HK-2 (cell line): ENCODE results near the gene INPP5D.
"Not testable (repeated sequence)": the region's sequence is repeated elsewhere in the genome, so short reads cannot be mapped to it uniquely, and the experiment has no call there.

Experiments
- DNase-seq: peaks from one replicate; pipeline ENCODE4 v3.0.0-alpha.2; 2018; ENCODE audit not compliant: unreplicated experiment

INPP5D gene

DNA sequence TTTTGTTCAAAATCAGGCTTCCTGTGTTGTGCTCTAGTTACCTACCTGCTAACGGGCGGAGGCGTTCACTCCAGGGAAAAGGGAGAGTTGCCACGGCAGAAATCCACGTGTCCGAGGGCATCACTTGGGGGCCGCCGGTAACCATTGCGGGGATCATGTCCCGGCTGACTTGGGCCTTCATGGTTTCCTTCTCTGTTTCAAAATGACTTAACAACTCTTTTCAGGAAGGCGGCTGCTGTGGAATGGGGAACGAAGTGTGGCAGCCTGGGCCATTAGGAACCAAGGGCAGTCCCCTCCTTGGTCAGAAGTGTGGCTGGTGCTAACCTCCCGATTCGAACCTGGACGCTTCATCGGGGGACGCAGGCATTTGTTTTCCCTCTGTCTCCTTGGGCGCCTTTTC, 56.8 kb downstream of the INPP5D start:
- no peak for DNase-seq

DNA sequence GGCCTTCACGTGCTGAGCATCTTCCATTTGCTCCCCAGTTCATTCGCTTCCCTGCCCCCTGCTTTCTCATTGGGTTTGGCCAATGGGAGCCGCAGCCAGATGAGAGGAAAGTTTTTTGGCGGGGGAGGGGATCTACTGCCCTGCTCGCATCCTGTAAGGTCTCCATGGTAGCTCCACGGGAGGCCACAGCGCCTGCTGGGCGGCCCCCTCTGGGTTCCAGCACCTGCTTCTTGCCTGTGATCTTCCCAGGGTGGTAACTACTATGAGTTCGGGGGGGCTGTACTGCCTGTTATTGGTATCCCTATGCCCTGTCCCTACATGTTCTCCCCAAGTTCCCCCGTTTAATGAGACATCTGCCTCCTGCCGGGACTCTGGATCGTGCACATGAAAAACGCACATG, 57.2 kb downstream of the INPP5D start:
- no peak for DNase-seq

DNA sequence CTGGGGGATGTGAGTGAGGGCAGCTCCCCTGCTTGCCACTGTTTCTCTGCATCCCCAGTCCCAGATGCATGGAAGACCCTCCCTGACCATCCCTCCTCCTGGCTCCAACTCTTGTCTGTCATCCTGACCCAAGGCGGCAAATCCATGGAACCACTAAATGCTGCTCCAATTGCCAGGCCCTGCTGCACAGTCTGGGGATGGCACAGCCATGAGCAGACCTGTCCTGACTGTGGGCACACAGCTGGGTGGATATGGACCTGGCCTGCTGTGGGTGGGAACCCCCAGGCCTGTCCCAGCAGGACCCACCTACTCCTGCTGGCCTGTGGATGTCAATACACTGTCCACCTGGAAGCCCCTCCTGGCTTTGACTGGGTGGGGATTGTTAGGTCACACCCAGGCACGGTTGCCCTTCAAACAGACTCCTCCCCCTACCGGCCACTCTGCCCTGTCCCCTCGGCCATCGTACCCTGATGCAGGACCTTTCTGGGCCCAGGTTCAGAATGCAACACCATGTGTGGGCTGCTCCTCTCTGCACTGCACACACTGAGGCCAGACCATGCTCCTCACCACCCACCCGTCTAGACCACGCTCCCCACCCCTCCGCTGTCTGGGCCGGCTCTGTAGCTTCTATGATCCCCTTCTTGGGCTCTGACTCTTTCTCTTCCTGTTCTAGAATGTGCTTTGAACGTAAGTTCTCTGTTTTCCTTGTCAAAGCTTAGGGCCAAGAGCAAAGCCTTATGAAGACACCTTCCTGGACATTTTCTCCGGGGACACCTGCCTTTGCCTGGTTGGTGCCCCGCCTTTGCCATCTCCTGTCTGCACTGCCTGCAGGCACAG, 57.9 kb downstream of the INPP5D start:
- DNase-seq, result no peak

DNA sequence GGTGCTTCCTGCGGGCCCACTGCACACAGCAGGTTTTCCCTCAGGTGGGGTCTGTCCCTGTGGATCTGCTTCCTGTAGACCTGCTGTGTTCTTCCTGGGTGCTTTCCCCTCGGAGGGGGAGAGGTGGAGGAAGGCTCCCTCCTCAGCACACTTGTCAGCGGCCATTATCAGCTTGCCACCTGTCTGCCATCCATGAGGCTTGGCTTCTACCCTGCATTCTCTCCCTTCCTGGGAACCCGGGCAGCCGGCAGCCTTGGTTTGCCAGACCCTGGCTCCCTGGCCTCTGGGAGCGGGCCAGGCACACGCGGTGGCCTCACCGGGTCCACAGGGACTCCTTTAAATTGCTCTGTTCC, 58.5 kb downstream of the INPP5D start:
- no peak for DNase-seq

DNA sequence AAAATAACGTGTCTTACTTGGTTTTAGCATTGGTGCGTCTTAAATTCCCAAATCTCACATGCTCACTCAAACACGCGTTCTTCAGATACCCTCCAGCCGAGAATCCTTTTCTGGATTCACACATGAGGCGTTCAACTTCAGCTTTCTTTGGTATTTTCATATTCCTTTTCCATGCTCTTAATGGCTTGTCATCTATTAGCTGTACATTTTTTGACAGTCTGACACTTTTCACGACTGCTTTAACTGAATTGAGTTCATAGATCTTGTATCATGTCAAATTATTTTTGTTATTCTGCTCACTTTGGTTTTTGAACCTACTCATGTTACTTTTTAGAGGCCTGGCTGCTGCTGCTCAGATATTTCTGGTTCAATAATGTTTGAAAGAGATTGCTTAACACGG, 59.0 kb downstream of the INPP5D start:
- no peak for DNase-seq

DNA sequence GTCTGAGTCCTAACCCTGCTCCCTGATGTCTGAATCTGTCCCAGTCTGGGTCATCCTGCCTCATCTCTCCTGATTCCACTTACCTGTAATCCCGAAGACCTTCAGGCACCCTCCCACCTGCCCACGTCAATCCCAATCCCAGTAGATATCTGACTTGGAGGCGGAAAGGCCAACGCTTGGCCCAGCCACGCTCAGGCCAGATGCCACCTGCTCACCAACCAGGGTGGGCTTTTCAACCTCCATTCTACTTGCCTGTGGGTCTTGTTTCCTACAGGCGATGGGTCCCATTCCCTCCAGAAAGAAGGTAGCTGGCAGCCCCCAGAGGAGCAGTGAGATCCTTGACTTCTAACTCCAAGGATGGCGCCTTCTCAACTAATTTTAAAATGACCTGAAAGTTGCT, 59.7 kb downstream of the INPP5D start:
- DNase-seq, result no peak

DNA sequence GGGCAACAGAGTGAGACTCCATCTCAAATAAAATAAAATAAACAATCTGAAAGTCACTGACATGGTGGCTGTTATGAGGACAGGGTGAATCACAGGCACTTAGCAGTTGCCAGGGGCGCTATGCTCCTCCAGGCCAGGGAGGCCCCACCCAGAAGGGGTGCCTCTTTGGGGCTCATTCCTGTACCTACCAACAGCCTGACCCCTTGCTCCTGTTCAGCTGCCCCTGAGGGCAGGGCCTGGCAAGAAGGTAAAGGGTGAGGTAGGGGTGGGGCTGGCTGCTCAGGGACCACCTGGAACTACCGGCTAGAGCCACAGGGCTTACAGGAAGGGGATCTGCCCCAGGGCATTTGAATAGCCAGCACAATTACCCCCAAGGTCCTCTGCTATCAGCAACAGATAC, 60.3 kb downstream of the INPP5D start:
- no peak for DNase-seq

DNA sequence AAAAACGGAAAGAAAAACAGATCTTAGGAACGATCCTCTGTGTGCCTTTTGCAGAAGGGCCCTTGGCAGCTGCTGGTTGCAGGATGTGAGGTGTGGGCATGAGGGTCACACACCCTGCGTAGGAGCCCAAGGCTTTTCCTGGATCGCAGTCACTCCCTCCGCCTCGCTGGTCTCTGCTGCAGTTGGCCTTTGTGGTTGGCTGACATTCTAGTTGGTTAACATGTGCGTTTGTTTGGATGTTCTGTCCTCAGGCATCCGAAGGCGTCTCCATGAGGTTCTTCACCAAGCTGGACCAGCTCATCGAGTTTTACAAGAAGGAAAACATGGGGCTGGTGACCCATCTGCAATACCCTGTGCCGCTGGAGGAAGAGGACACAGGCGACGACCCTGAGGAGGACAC, 61.7 kb downstream of the INPP5D start:
- DNase-seq, result no peak

DNA sequence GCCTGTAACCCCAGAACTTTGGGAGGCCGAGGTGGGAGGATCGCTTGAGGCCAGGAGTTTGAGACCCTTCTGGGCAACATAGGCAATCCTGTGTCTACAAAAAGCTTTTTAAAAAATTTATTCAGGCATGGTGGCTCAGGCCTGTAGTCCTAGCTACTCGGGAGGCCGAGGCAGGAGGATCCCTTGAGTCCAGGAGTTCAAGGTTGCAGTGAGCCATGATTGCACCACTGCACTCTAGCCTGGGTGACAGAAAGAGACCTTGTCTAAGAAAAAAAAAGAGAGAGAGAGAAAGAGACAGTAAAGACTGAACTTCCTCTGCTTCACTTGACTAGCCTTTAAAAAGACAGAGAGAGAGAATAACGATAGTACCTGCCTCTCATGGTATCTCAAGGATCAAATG, 62.4 kb downstream of the INPP5D start:
- no peak for DNase-seq

DNA sequence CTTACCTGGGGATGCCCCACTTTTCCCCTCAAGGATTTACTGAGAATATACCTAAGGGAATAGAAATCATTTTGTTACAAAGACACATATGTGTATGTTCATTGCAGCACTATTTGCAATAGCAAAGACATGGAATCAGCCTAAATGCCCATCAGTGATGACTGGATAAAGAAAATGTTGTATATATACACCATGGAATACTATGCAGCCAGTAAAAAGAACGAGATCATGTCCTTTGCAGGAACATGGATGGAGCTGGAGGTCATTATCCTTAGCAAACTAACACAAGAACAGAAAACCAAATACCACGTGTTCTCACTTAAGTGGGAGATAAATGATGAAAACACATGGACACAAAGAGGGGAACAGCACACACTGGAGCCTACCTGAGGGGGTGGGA, 63.4 kb downstream of the INPP5D start:
- not testable (repeated sequence) for DNase-seq

DNA sequence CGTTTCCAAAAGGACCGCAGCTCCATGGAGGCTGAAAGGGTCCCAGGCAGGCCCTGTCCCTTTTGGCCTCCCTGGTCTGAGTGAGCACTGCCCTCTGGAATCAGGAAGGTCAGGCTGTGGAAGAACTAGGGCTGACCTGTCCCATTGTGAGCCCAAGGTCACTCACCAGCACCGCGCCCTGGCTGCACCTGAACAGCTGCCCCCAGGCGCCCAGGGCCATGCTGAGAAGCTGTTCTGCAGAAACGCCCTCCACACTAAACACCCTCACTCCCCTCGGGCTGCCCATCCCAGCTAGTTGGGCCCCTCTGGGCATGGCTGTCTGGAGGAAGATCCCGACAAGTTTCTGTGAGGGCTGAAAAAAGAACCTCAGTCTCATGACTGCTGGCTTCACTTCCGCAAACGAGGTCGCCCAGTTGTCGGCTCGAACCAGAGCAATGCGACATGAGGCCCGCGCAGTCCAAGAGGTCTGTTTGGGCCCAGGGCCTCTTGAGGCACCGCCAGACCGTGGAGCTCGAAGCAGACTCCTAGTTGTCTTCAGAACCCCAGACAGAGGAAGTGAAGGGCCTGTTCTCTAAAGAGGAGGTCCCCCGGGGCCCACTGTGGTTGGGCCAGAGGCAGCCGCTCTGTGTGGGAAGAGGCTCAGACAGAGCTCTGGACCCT, 64.4 kb downstream of the INPP5D start:
- no peak for DNase-seq

DNA sequence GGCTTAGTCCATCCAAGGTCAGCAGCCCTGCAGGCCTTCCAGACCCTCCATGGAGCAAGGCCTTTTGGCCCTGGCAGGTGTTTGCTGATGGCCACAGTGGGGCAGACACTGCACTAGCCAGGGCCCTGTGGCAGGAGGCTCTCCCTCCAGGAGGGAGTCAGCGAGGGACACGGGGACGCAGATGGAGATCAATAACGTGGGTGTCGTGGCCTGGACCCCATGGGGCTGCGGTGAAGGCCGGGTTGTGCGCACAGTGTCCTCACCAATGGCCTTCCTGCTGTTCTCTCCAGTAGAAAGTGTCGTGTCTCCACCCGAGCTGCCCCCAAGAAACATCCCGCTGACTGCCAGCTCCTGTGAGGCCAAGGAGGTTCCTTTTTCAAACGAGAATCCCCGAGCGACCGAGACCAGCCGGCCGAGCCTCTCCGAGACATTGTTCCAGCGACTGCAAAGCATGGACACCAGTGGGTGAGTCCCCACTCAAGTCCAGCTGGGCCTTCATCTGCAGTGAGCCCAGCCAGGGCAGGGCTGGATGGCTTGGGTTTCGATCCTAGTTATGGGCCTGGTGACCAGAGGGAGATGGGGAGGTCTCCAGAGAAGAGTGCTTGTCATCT, 65.4 kb downstream of the INPP5D start:
- DNase-seq, result no peak

DNA sequence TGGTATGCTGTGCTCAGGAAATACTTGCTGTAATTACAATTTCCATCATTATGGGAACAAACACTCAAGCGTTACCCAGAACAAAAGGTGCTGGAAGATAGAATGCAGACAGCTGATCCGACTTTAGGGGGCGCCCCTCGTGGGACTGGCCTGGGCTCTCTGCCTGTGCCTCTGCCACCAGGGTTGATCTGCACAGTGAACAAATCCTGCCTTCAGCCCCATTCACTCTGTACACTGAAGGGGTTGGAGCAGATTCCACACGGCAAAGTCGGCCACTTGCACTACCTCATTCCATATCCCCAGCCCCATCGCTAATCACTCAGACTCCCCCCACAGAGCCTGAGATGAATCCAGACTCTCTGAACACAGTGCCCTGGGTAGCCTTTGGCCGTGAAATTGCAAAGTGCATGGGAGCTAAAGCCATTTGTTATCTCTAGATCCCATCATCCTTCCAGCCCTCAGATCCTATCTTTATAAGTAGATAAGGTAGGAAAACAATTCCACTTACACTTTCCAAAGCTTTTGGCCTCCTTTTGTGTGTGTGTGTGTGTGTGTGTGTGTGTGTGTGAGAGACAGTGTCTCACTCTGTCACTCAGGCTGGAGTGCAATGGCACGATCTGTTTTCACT, 69.3 kb downstream of the INPP5D start:
- DNase-seq, result no peak

DNA sequence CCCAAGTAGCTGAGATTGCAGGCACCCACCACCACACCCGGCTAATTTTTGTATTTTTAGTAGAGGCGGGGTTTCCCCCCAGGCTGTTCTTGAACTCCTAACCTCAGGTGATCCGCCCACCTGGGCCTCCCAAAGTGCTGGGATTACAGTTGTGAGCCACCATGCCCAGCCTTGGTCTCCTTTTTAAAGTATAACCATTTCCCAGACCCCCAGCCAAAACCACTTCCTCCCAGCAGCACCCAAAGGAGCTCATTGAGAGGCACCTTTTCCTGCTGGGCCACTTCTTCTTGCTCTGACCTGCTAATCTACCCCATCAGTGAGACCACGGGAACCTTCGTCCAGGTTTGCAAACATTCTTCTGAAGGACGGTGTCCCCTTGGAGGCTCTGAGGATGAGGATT, 69.9 kb downstream of the INPP5D start:
- no peak for DNase-seq

DNA sequence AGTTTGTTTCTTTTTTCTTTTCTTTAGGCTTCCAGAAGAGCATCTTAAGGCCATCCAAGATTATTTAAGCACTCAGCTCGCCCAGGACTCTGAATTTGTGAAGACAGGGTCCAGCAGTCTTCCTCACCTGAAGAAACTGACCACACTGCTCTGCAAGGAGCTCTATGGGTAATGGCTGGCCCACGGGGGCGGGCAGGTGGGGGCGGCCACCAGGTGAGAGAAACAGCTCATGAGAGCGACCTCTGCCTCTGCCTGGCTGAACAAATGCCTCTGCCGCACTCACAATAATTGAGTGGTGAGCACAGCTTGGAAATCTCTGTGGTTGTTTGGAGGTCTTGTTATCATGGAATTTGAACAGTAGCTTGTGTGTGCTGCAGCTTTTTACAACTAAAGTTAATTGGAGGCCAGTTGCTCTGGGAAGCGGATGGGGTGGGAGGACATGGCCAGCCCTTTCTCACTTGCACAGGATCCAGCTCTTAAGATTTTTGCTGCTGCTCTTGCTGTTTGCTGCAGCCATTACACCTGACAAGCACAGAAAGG, 70.4 kb downstream of the INPP5D start:
- DNase-seq, result no peak

DNA sequence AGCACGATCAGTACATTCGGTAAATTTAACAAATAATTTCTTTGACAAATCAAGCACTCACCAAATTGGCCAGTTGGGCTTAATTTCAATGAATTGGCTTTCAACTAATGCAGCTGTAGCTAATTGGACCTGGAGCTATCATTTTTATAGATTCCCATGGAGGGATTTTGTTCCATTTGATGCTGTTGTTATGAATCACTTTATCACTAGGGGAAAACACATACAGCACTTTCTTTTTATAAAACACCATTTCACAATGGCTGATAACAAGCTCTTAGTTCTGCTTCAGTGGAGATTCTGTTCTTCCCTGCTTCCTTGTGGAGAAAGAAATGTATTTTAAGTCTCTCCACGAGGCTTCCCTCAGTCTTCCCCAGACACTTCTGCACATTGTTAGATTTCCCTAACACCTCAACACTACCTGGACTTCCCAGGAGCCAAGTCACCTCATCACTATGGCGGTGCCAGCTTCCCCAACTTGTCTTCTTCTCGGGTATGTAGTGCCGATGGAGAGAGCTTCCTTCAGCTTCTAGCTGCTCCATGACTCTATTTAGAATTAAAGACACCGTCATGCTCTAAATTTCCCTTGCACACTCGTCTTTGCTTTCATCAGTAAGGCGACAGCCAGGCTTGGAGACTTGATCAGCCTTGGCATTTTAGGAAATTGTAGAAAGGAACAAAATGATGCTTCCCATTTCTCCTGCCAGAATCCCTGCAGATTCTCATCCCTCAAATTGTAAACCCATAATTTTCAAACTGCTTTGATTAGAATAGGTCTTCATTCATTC, 72.0 kb downstream of the INPP5D start:
- no peak for DNase-seq

DNA sequence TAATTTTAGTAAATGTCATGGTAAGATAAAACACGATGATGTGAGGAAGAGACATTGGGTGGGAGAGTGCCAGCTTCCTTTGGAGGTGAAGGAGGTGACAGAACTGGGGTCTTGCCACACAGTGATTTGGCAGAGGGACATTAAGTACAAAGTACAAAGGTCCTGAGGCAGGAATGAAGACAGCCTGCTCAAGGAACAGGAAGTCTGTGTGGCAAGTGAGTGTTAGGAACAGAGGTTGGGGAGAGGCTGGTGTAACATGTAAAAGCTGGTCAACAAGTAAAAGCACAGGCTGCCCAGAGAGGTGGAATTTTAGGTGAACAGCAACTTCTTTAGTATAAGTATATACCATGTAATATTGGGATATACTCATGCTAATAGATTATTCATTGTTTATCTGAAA, 73.1 kb downstream of the INPP5D start:
- DNase-seq, result no peak

DNA sequence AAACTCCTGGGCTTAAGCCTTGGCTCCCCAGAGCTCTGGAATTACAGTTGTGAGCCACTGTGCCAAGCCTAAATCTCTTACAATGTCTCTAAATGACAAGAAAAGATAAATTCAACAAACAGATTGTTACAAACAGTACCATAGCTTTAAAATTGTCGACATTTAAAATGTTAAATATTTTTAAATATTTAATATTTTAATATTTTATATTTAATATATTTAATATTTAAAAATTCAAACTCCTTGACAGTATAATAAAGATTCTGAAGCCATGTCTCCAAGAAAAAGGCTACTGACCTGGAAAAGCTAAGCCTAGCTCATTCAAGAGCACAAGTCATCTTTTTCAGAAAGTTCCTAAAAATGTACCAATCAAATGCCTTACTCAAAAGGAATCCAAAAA, 75.3 kb downstream of the INPP5D start:
- no peak for DNase-seq

DNA sequence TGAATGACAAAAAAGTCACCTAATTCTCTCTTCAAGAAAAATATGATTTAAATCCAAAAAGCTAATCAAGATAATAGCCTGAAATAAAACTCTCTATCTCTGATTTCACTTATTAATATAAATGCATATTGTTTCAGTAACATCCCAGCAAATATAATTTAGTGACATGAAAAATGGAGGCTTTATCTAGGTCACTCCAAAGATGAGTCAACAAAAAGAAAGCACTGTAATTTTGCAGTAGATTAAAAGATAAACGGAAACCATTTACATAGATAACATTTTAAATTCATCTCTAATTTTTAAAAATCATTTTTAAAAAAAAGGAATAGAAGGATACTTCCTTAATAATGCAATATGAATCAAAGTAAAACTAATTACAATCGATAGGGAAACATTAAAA, 76.9 kb downstream of the INPP5D start:
- no peak for DNase-seq

DNA sequence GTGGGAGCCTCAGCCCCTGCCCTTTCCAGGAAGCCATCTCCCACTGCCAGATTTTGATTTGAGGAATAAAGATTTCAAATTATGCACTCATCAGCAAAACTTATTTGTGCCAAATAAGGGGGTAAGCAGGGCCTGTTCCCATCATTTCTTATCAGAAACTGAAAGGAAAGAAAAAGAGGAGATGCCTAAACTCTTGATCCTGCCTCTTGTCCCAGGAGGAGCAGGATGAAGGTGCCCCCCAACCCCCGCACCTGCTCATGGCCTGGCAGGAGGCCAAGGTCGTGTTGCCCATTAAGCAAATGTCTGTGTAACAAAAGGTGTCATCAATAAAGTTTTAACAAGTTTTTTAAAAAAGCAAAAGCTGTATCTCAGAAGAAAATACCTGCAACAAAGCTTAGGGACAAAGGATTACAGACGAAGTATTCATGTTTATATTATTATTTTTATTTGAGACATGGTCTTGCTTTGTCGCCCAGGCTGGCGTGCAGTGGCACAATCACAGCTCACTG, 80.0 kb downstream of the INPP5D start:
- DNase-seq, result no peak

DNA sequence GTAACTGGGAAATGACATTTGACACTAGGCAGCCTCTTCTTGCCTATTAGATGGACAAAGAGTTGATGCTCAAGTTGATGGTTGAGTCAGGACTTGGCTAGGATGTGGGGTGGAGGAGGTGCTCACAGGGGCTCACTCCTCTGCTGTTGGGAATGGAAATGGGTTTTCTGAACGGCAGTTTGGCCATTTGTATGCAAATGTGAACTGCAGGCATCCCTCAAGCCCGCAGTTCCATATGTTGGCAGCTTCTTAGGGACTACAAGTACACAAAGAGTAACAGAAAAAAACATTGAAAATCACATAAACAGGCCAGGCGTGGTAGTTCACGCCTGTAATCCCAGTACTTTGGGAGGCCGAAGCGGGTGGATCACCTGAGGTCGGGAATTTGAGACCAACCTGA, 80.8 kb downstream of the INPP5D start:
- DNase-seq, result no peak

DNA sequence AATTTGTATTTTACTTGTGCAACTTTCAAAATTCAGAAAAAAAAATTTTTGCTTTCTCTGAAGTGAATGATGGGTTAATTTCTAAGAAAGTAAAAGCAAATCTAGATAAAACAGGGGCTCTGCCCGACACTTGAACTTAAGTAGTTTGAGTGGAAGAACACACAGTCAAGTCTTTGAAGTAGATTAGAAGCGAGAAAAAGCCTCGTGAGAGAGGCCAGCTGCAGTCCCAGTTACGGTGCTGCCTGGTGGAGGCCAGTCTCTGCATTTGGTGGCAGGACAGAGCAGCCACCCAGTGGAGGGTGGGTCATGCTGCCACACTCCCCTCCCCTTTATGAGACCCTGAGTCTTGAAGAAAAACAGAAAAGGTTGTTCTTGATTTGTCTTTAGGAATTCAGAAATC, 81.8 kb downstream of the INPP5D start:
- no peak for DNase-seq
